Activated T-cell treated with anti-CD3 and anti-CD28 coated beads, Interleukin-2, amount 50 U/mL, for 4 hours (primary cell): ENCODE data around the gene GPR62. TPM values are rescaled to one million over a fixed set of nuclear protein-coding genes. Genes with fewer than 3 reads are reported as not detected.

Source experiments
- ATAC-seq, 2 donors: fragments of 200-7000 bp; cut with Tn5 transposase; one replicate each; pipeline ENCODE4 v1.10.0; 2021
- DNase-seq: peaks from one replicate; pipeline ENCODE4 v3.0.0-alpha.2; 2020
- H3K27me3 Mint-ChIP-seq: one replicate; pipeline ENCODE4 v1.8.0; 2021; ENCODE audit warnings: low read depth, mixed read lengths
- H3K36me3 Mint-ChIP-seq: one replicate; pipeline ENCODE4 v1.8.0; 2022; ENCODE audit warnings: mixed read lengths; ENCODE audit not compliant: insufficient read depth
- H3K4me1 Mint-ChIP-seq: one replicate; pipeline ENCODE4 v1.8.0; 2021; ENCODE audit warnings: low read depth, mixed read lengths
- H3K4me3 Mint-ChIP-seq: one replicate; pipeline ENCODE4 v1.8.0; 2021; ENCODE audit warnings: mild to moderate bottlenecking, moderate library complexity, mixed read lengths
- H3K9me3 Mint-ChIP-seq: one replicate; pipeline ENCODE4 v1.8.0; 2021; ENCODE audit warnings: mixed read lengths
- total RNA-seq, 3 donors: library from RNA; stranded (reverse); gene quantifications; one replicate each; pipeline ENCODE4 v1.2.1, GENCODE V29; 2021

GPR62 gene
- total RNA-seq, 3 donors from 2014 or later = not detected

DNA sequence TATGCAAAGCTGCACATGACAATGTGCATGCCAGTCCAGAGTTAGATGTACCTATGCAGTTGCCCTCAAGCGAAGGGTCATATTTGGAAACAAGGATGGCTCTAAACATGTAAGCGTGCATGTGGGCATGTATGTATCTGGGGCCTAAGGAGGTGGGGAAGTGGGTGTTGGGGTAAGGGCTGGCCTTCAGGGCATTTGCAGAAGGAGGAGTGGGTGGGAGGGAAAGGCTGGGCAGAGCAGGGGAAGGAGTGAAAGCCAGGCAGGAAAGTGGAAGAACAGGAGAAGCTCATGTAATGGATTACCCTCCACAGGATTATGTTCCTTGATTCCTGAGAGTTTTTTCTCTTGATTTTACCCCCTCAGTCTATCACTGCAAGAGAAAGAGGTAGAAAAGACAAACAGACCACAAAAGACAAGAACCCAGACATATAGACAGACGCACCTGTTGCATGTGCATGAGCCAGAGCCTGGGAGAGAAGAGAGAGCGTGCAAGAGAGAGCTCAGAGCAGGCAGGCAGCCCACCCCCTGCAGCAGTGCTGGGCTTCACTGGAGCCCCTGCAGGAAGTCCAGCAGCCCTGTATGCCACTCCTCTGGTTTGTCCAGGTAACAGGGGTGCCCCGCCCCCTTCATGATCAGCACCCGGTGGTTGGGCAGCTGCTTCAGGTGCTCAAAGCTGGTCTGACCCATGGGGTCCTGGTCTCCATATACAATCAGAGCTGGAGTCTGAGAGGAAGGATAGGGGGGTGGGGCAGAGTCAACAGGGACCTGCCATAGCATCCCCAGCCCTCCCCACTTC is 13.9 kb downstream of the GPR62 start:
- no peak for DNase-seq
- H3K36me3 Mint-ChIP-seq = no peaks in the 10 kb centered on the region
- no peaks in the 10 kb centered on the region for H3K9me3 Mint-ChIP-seq
- no peak for ATAC-seq
- no peaks in the 10 kb centered on the region for H3K27me3 Mint-ChIP-seq
- peak overlapping the region; percentile 82 for H3K4me3 Mint-ChIP-seq
- H3K4me1 Mint-ChIP-seq = peaks cover 13% of the 10 kb centered on the region

DNA sequence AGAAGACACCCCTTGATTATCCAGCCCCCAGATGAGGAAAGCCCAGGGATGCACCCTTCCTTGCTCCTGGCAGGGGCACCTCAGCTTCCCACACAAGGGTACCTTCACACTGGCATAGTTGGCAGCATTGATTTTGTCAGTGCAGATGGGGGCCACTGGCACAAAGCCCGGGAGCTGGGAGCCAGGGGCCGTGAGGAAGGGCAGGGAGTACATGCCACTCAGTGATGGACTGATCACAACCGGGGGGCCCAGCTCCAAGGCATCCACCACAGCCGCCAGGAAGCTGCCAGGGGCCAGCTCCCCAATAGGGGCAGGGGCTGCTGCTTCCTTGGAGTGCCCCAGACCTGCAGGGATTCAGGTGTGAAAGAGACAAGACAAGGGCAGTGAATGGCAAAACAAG is 14.7 kb downstream of the GPR62 start:
- Mint-ChIP-seq H3K36me3 (no peaks in the 10 kb centered on the region), H3K9me3 (no peaks in the 10 kb centered on the region), H3K4me1 (peaks cover 17% of the 10 kb centered on the region), H3K4me3 (no peak overlapping the region), H3K27me3 (no peaks in the 10 kb centered on the region)
- ATAC-seq (no peak), DNase-seq (no peak)

DNA sequence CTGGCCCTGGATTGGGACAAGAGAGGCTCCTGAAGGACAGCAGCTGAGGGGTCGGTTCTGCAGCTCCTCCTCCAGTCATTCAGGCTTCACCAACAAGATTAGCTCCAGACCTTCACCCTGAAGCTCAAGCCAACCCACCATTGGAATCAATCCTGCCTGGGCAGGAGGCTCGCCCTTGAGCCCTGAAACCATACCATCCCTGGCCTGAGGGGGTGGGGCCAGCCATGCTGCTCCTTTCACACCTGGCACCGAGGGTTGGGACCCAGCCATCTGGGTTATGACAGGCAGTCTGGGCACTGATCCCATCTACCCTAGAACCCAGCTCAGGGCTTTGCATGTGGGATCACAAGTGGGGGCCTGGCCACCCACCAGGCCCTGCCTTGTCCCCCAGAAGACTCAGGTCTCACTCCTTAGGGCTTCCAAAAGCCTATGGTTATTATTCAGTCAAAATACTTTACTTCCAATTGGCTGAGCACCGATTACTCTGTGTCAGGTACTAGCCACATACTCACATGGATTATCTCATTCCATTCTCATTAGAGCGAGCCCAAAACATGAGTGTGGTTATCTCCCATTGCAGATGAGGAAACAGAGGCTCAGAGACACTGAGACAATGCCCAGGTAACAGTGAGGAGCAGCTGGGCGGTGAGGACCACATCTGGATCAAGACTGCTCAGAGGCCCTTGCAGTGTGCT is 15.6 kb downstream of the GPR62 start:
- no peaks in the 10 kb centered on the region for H3K9me3 Mint-ChIP-seq
- no peaks in the 10 kb centered on the region for H3K36me3 Mint-ChIP-seq
- peaks cover 20% of the 10 kb centered on the region for H3K4me1 Mint-ChIP-seq
- no peak overlapping the region for H3K4me3 Mint-ChIP-seq
- DNase-seq (no peak), ATAC-seq (no peak)
- no peaks in the 10 kb centered on the region for H3K27me3 Mint-ChIP-seq

DNA sequence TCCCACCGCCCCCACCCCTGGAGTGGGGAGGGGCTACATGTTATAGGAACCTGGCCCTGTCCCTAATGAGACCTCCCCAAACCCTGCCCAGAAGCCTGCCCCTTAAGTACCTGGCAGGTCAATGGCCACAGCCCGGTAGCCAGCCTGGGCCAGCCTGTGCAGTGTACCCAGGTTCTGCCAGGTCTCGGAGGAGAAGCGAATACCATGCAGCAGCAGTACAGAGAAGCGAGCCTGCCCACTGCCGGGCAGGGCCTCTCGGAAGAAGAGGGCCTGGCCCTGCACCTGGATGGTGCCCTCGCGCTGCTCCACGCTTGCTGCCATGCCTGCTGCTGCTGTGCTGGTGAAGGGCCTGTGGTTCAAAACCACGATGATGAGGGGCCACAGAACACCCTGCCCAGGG is 16.2 kb downstream of the GPR62 start:
- H3K27me3 Mint-ChIP-seq = no peaks in the 10 kb centered on the region
- no peak for ATAC-seq
- no peaks in the 10 kb centered on the region for H3K36me3 Mint-ChIP-seq
- H3K9me3 Mint-ChIP-seq = no peaks in the 10 kb centered on the region
- DNase-seq = no peak
- H3K4me3 Mint-ChIP-seq = no peak overlapping the region
- peaks cover 20% of the 10 kb centered on the region for H3K4me1 Mint-ChIP-seq

DNA sequence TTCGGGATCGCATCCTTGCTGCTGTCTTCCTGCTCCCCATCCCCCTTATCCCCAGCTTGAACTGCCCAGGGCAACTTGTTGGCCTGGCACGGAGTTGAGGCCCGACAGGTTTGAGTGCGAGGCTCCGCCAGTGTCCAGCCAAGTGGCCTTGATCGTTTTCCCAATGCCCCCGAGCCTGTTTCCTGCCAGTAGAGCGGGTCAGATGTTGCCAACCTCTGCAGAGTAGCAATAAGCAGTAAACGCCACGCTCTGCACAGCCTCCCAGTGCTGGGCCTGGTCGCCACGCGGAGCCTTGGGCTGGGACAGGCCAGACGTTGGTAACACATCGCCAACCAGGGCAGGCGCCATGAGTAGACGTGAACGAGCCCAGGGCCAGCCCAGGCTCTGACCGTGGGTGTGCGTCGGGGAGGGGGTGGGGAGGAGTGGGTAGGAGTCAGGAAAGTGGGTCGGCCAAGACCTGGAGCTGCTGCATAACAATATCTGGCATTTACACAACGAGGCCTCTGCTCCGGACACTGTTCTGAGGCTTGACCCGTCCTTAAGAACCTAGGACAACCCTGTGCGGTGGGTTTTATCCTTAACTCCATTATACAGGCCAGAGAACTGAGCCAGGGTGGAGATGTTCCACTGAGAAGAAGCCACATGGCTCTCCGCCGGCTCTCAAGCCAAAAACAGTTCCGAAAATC is 19.2 kb downstream of the GPR62 start:
- Mint-ChIP-seq H3K4me1 (peaks cover 25% of the 10 kb centered on the region), H3K9me3 (no peaks in the 10 kb centered on the region), H3K4me3 (peak overlapping the region; percentile 97), H3K36me3 (no peaks in the 10 kb centered on the region), H3K27me3 (no peaks in the 10 kb centered on the region)
- ATAC-seq (peak; percentile 20 to 24), DNase-seq (no peak)

DNA sequence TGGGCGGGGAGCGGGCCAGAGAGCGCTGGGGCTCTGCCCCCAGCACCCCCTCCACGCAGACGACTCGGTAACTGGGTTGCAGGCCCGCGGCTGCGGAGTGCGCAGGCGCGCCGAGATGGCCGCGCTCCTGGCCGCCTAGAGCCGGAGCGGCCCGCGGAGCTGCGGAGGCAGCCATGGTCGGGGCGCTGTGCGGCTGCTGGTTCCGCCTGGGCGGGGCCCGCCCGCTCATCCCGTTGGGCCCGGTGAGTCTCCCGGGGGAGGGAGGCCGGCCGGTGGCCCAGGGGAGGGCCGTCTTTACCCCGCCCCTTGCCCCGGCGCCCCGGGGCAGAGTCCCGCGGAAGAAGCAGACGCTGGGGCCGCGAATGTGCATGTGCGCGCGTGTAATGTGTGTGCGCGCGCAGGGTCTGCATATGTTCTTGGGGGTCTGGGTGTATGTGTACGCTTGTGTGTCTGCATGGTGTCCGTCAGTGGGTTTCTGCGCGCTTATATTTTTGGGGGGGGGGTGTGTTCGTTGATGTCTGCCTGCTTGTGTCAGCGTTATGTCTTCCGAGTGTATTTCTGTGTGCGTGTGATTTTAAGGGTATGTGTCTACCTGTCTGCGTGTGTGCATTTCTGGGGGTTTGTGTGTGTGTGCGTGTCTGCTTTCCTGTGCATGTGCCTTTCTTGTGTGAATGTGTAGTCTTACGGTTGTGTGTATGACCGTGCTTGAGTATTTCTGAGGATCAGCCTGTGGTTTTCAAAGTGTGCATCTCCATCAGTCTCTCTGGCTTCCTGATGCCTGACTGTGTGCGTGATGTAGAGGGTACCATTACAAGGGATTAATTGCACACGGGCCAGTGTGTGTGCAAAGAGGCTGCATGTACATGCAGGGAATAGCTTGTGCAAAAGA is 20.0 kb downstream of the GPR62 start, which contains the start of gene ABHD14A:
Gene ABHD14A, plus strand, starts transcription at position 102 of the 889 bp plus-strand sequence. Its CDS starts 72 bp downstream, at position 174.
- DNase-seq (peak; percentile 53), ATAC-seq (peak; percentile 83 to 84)
- H3K9me3 Mint-ChIP-seq = no peaks in the 10 kb centered on the region
- H3K4me1 Mint-ChIP-seq = peaks cover 25% of the 10 kb centered on the region
- peak within 1 kb of the TSS; percentile 97 for H3K4me3 Mint-ChIP-seq
- H3K36me3 Mint-ChIP-seq = no peaks in the 10 kb centered on the region
- no peaks in the 10 kb centered on the region for H3K27me3 Mint-ChIP-seq

DNA sequence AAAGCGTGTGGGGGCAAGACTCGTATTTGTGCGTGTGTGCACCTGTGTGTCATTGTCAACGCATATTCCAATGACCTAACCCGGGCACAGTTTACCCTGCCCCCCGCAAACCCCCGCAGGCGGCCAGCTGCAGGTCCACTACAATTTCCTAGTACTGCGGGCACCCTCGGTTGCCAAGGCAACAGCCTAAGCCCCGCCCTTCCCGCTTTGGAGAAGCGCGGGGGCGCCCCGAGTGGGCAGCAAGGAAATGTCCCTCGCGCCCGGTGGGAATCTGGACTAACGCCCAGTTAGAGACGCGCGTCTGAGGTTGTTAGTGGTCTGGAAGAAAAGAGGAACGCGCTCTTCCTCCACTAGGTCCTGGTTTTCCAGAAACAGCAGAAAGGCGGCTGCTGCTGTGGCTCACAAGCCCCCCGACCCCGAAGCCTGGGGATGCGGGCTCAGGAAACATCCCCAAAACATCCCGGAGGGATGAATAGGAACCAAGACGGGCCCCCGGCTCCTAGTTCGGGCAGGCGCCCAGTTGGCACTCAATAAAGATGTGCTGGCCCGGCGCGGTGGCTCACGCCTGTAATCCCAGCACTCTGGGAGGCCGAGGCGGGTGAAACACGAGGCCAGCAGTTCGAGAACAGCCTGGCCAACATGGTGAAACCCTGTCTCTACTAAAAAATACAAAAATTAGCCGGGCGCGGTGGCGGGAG is 20.8 kb downstream of the GPR62 start:
- no peak for ATAC-seq
- H3K27me3 Mint-ChIP-seq = no peaks in the 10 kb centered on the region
- DNase-seq = no peak
- peaks cover 26% of the 10 kb centered on the region for H3K4me1 Mint-ChIP-seq
- no peaks in the 10 kb centered on the region for H3K9me3 Mint-ChIP-seq
- H3K36me3 Mint-ChIP-seq = no peaks in the 10 kb centered on the region
- H3K4me3 Mint-ChIP-seq = peak overlapping the region; percentile 97

DNA sequence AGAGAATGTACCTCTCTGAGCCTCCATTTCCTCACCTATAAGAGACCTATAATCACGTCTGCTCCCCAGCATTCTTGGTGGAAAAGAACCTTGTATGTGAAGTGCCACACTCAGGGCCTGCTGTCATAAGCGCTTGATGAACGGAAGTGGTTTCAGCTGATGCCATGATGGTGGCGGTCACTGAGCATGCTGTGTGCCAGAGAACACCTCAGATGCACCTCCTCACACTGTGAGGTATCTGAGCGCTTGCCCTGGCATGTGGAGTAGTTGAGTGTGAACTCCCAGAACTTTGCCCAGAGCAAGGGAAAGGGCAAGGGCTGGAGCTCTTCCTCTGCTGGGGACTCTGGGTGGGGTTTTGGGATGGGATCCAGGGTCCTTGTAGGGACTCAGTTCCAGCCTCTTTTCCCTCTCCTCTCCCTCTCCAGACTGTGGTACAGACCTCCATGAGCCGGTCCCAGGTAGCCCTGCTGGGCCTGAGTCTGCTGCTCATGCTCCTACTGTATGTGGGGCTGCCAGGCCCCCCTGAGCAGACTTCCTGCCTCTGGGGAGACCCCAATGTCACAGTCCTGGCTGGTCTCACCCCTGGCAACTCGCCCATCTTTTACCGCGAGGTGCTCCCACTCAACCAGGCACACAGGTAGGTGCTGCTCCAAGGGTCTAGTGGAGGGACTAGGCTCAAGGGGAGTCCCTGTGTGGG is 22.4 kb downstream of the GPR62 start:
- Mint-ChIP-seq H3K4me3 (peak overlapping the region; percentile 29), H3K36me3 (no peaks in the 10 kb centered on the region), H3K9me3 (no peaks in the 10 kb centered on the region), H3K4me1 (peaks cover 35% of the 10 kb centered on the region), H3K27me3 (no peaks in the 10 kb centered on the region)
- ATAC-seq (no peak), DNase-seq (no peak)

DNA sequence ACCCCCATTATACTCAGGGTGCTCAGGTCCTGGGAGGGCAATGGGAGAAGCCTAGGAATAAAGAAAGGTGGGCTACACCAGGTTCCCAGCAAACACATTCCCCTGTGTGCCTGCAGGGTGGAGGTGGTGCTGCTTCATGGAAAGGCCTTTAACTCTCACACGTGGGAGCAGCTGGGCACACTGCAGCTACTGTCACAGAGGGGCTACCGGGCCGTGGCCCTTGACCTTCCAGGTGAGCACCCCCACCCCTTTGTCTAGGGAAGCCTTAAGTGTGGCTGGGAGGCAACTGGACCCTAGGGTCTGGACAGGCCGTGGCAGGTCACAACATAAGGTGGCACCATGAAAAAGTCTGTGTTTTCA is 22.9 kb downstream of the GPR62 start:
- Mint-ChIP-seq H3K9me3 (no peaks in the 10 kb centered on the region), H3K4me1 (peaks cover 38% of the 10 kb centered on the region)
- no peak for ATAC-seq

DNA sequence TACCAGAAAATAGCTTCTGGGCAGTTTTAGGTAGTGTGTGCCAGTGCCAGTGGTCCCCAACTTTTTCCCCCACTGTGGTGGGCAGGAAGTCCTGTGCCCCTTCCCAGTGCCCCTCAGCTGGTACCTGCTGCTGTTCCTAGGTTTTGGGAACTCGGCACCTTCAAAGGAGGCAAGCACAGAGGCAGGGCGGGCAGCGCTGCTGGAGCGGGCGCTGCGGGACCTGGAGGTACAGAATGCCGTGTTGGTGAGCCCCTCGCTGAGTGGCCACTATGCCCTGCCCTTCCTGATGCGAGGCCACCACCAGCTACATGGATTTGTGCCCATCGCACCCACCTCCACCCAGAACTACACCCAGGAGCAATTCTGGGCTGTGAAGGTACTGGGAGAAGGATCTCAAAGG is 25.1 kb downstream of the GPR62 start:
- Mint-ChIP-seq H3K4me3 (no peak overlapping the region), H3K27me3 (no peaks in the 10 kb centered on the region), H3K36me3 (no peaks in the 10 kb centered on the region), H3K9me3 (no peaks in the 10 kb centered on the region), H3K4me1 (peaks cover 37% of the 10 kb centered on the region)
- ATAC-seq (no peak), DNase-seq (no peak)

More for the DNA sequence above, 22.9 kb downstream of the GPR62 start:
- H3K4me3 Mint-ChIP-seq = no peak overlapping the region
- no peaks in the 10 kb centered on the region for H3K27me3 Mint-ChIP-seq
- DNase-seq = no peak
- H3K36me3 Mint-ChIP-seq = no peaks in the 10 kb centered on the region

DNA sequence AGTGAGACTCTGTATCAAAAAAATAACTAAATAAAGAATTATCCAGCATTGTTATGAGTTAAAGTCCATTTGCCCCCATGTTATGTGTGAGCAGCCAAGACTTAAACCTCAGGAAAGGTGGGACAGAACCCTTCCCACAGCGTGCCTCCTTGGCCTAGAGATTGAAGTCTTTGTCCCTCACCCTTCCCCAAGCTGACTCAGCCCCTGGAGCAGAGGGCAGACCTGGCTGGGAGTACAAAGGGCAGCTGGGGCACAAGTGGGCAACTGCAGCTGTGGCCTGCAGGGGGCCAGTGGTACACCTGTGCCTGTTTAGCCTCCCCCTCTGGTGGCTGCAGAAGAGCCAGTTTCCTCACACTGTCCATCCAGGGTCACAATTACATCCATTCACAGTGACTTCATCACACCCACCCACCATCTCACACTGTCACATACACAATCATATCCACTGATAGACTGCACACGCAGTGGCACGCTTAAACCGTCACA is 27.2 kb downstream of the GPR62 start:
- Mint-ChIP-seq H3K4me3 (peak overlapping the region; percentile 93), H3K4me1 (peaks cover 23% of the 10 kb centered on the region), H3K27me3 (no peaks in the 10 kb centered on the region), H3K36me3 (no peaks in the 10 kb centered on the region), H3K9me3 (no peaks in the 10 kb centered on the region)
- ATAC-seq = peak; percentile 28 to 33
- no peak for DNase-seq

DNA sequence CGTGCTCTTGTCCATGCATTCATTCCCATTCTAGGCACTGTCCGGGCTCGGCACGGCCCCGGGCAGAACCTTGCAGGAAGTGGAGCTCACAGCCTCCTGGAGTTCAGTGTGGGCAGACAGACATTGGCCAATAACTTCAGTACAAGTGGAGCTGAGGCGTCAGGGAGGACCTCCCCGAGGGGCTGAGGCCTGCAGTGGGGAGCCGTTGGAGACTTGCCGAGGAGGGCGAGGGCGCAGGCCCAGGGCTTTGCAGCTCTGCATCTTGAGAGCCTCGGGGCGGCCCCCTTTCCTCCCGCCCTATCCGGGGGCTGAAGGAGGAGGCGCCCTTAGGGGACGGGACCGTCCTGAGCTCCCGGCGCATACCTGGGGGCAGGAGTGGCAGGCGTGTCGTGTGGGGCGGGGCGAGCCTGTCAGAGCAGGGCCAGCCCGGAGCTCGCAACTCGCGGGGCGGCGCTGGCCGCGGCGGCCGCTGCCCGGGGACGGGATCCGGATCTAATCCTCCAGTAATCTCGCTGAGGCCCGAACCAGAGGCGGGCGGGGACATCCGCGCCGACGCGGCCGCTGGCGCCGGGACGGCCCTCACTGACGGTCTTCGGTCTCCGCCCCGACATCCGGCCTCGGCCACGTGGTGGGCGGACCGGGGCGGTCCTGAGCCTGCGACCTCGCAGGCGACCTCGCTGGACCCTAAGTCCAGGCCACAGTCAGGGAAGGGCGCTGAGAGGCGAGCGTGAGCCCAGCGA is 27.8 kb downstream of the GPR62 start, which contains the start of gene ACY1:
Gene ACY1, plus strand, starts transcription at position 698 of the 740 bp plus-strand sequence. CDS start 530 bp downstream, outside the sequence.
- Mint-ChIP-seq H3K9me3 (no peaks in the 10 kb centered on the region), H3K36me3 (no peaks in the 10 kb centered on the region), H3K4me1 (peaks cover 22% of the 10 kb centered on the region), H3K27me3 (no peaks in the 10 kb centered on the region), H3K4me3 (peak within 1 kb of the TSS; percentile 93)
- ATAC-seq (peak; percentile 87 to 88), DNase-seq (peak; percentile 57)
